Calu3 (cell line): ENCODE results near the gene CFAP20DC. TPM values are rescaled to one million over a fixed set of nuclear protein-coding genes. Genes with fewer than 3 reads are reported as not detected.

ENCODE experiments used
- BruUV-seq: library from RNA; stranded (reverse); fragments of 400-500 nt; replicated peaks from 2 replicates; lab custom pipeline; 2021; lab: Mats Ljungman, UMichigan
- CTCF ChIA-PET: fragments of 300-600 bp; sonication (Branson Sonifier 250); formaldehyde crosslinking; loops from one replicate; lab custom pipeline; 2022; ENCODE audit warnings: antibody characterized with exemption; lab: Charles Lee
- DNase-seq: peaks from one replicate; pipeline ENCODE4 v3.0.0; 2022
- H3K27ac Mint-ChIP-seq: one replicate; pipeline ENCODE4 v1.8.0; 2022; ENCODE audit warnings: mixed read lengths; ENCODE audit not compliant: unreplicated experiment
- H3K27me3 Mint-ChIP-seq: one replicate; pipeline ENCODE4 v1.8.0; 2022; ENCODE audit warnings: mixed read lengths; ENCODE audit not compliant: unreplicated experiment
- H3K36me3 Mint-ChIP-seq: one replicate; pipeline ENCODE4 v1.8.0; 2022; ENCODE audit warnings: mild to moderate bottlenecking, moderate library complexity, mixed read lengths; ENCODE audit not compliant: insufficient read depth, unreplicated experiment
- H3K4me1 Mint-ChIP-seq: one replicate; pipeline ENCODE4 v1.8.0; 2022; ENCODE audit warnings: mild to moderate bottlenecking, low read depth, mixed read lengths; ENCODE audit not compliant: unreplicated experiment
- H3K4me3 Mint-ChIP-seq: one replicate; pipeline ENCODE4 v1.8.0; 2022; ENCODE audit warnings: mild to moderate bottlenecking, low read depth, moderate library complexity, mixed read lengths; ENCODE audit not compliant: unreplicated experiment
- H3K9me3 Mint-ChIP-seq: one replicate; pipeline ENCODE4 v1.8.0; 2022; ENCODE audit warnings: low read depth, mixed read lengths; ENCODE audit not compliant: unreplicated experiment
- CTCF ChIP-seq: fragments of 200-600 bp; IDR thresholded peaks from one replicate; pipeline ENCODE4 v1.8.0; 2022; ENCODE audit warnings: antibody characterized with exemption; ENCODE audit not compliant: unreplicated experiment
- intact Hi-C: fragments of 100-400 bp; cut with micrococcal nuclease; formaldehyde crosslinking; loops from one replicate; pipeline ENCODE4 v1.10.0; 2022; ENCODE audit not compliant: unreplicated experiment
- total RNA-seq: library from RNA; stranded (reverse); gene quantifications from 2 replicates; pipeline ENCODE4 v1.2.3, GENCODE V29; 2022

Gene CFAP20DC
- total RNA-seq, 1 experiment from 2014 or later: 5.8 TPM

- no peak for DNase-seq
- H3K27ac Mint-ChIP-seq: no peak overlapping the region
- no peaks in the 10 kb centered on the region for H3K4me1 Mint-ChIP-seq
- no TSS peak for BruUV-seq
- intact Hi-C loops: no loop called here
- no peaks in the 10 kb centered on the region for H3K36me3 Mint-ChIP-seq
- no peaks in the 10 kb centered on the region for H3K27me3 Mint-ChIP-seq
- no peak for TF ChIP-seq CTCF
- CTCF ChIA-PET: no interaction called here
- H3K9me3 Mint-ChIP-seq: no peaks in the 10 kb centered on the region
- H3K4me3 Mint-ChIP-seq: no peak overlapping the region
Observed at GRCh38 chr3:59069838-59070237, 20.0 kb upstream of the CFAP20DC start.

- DNase-seq: no peak
- Mint-ChIP-seq H3K36me3 (no peaks in the 10 kb centered on the region), H3K4me1 (no peaks in the 10 kb centered on the region), H3K9me3 (no peaks in the 10 kb centered on the region), H3K4me3 (no peak overlapping the region), H3K27me3 (no peaks in the 10 kb centered on the region), H3K27ac (no peak overlapping the region)
- CTCF ChIA-PET: no interaction called here
- no TSS peak for BruUV-seq
- intact Hi-C loops: no loop called here
- no peak for TF ChIP-seq CTCF
Observed at GRCh38 chr3:59065240-59065639, 15.4 kb upstream of the CFAP20DC start.

- no peak for TF ChIP-seq CTCF
- H3K27ac Mint-ChIP-seq: no peak overlapping the region
- DNase-seq: no peak
- CTCF ChIA-PET: interaction anchor here (0.9 kb wide), 1 partner anchor 12 kb away, joined by 4 read pairs; no protein-coding TSS in a partner anchor
- no peaks in the 10 kb centered on the region for H3K4me1 Mint-ChIP-seq
- no TSS peak for BruUV-seq
- intact Hi-C loops: no loop called here
- H3K36me3 Mint-ChIP-seq: no peaks in the 10 kb centered on the region
- H3K9me3 Mint-ChIP-seq: no peaks in the 10 kb centered on the region
- H3K4me3 Mint-ChIP-seq: no peak overlapping the region
- H3K27me3 Mint-ChIP-seq: no peaks in the 10 kb centered on the region
Observed at GRCh38 chr3:59064728-59065127, 14.9 kb upstream of the CFAP20DC start.

GRCh38 chr3:59064276-59064675, 14.5 kb upstream of the CFAP20DC start:
- no peak for DNase-seq
- Mint-ChIP-seq H3K4me3 (no peak overlapping the region), H3K27ac (no peak overlapping the region), H3K27me3 (no peaks in the 10 kb centered on the region), H3K4me1 (no peaks in the 10 kb centered on the region), H3K9me3 (no peaks in the 10 kb centered on the region), H3K36me3 (no peaks in the 10 kb centered on the region)
- intact Hi-C loops: no loop called here
- no TSS peak for BruUV-seq
- CTCF ChIA-PET: interaction anchor here (0.9 kb wide), 1 partner anchor 13 kb away, joined by 4 read pairs; no protein-coding TSS in a partner anchor
- no peak for TF ChIP-seq CTCF
